ENCODE data around the gene LAIR2.

- TF ChIP-seq EZH2 (IDR thresholded peaks at IDR 0.05) (no peak), POLR2AphosphoS5 (IDR thresholded peaks at IDR 0.05; ENCODE audit: borderline replicate concordance, low read depth, low read length) (no peak), FOXP2 (optimal IDR thresholded peaks at IDR 0.05; ENCODE audit: control extremely low read depth, extremely low read length, insufficient read depth) (no peak)
Measured at GRCh38 chr19:54526972-54527371, 24.3 kb downstream of the LAIR2 start.

All from SK-N-MC (cell line).